ENCODE measurements around the gene ANKRD11.

The ANKRD11 gene

GRCh38 chr16:89406277-89406888 is 84.0 kb downstream of the ANKRD11 start:
- H3K4me2 ChIP-seq, result no peak overlapping the region

GRCh38 chr16:89404561-89404960 is 85.8 kb downstream of the ANKRD11 start:
- H4K20me1 ChIP-seq (ENCODE audit: insufficient read depth), result peaks cover 68% of the 10 kb centered on the region
- no peaks in the 10 kb centered on the region for H3K36me3 ChIP-seq (ENCODE audit: insufficient read depth)
- no peak overlapping the region for H2AFZ ChIP-seq (ENCODE audit: low read depth)
- no peaks in the 10 kb centered on the region for H3K27me3 ChIP-seq (ENCODE audit: insufficient read depth, low read depth)
- H3K79me2 ChIP-seq (ENCODE audit: insufficient read depth, low read depth), result peaks cover 92% of the 10 kb centered on the region
- TF ChIP-seq, protein P1, sequence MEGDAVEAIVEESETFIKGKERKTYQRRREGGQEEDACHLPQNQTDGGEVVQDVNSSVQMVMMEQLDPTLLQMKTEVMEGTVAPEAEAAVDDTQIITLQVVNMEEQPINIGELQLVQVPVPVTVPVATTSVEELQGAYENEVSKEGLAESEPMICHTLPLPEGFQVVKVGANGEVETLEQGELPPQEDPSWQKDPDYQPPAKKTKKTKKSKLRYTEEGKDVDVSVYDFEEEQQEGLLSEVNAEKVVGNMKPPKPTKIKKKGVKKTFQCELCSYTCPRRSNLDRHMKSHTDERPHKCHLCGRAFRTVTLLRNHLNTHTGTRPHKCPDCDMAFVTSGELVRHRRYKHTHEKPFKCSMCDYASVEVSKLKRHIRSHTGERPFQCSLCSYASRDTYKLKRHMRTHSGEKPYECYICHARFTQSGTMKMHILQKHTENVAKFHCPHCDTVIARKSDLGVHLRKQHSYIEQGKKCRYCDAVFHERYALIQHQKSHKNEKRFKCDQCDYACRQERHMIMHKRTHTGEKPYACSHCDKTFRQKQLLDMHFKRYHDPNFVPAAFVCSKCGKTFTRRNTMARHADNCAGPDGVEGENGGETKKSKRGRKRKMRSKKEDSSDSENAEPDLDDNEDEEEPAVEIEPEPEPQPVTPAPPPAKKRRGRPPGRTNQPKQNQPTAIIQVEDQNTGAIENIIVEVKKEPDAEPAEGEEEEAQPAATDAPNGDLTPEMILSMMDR (conservative IDR thresholded peaks at IDR 0.05; ENCODE audit: low read depth, low read length), result no peak
- no peak overlapping the region for H3K4me2 ChIP-seq
- H3K4me1 ChIP-seq (ENCODE audit: low read depth, poor library complexity, severe bottlenecking), result peaks cover 18% of the 10 kb centered on the region
- no peak overlapping the region for H3K9ac ChIP-seq
- H3K4me3 ChIP-seq (IDR thresholded peaks at IDR 0.05; ENCODE audit: insufficient read depth, low read depth, low read length), result no peak overlapping the region
- H3K27ac ChIP-seq, result no peak overlapping the region

More at GRCh38 chr16:89406277-89406888, 84.0 kb downstream of the ANKRD11 start:
- H3K79me2 ChIP-seq (ENCODE audit: insufficient read depth, low read depth), result peaks cover 99% of the 10 kb centered on the region
- H3K9ac ChIP-seq, result no peak overlapping the region
- peaks cover 79% of the 10 kb centered on the region for H4K20me1 ChIP-seq (ENCODE audit: insufficient read depth)
- no peak overlapping the region for H3K27ac ChIP-seq
- H3K36me3 ChIP-seq (ENCODE audit: insufficient read depth), result no peaks in the 10 kb centered on the region
- TF ChIP-seq, protein P1 (conservative IDR thresholded peaks at IDR 0.05; ENCODE audit: low read depth, low read length), result no peak
- H2AFZ ChIP-seq (ENCODE audit: low read depth), result no peak overlapping the region
- H3K27me3 ChIP-seq (ENCODE audit: insufficient read depth, low read depth), result no peaks in the 10 kb centered on the region
- no peak overlapping the region for H3K4me3 ChIP-seq (IDR thresholded peaks at IDR 0.05; ENCODE audit: insufficient read depth, low read depth, low read length)
- peaks cover 33% of the 10 kb centered on the region for H3K4me1 ChIP-seq (ENCODE audit: low read depth, poor library complexity, severe bottlenecking)

- H3K27me3 ChIP-seq (ENCODE audit: insufficient read depth, low read depth), result no peaks in the 10 kb centered on the region
- TF ChIP-seq, protein P1 (conservative IDR thresholded peaks at IDR 0.05; ENCODE audit: low read depth, low read length), result no peak
- no peak overlapping the region for H3K4me3 ChIP-seq (IDR thresholded peaks at IDR 0.05; ENCODE audit: insufficient read depth, low read depth, low read length)
- no peak overlapping the region for H3K9ac ChIP-seq
- H3K4me2 ChIP-seq, result no peak overlapping the region
- no peak overlapping the region for H3K27ac ChIP-seq
- no peak overlapping the region for H2AFZ ChIP-seq (ENCODE audit: low read depth)
- peaks cover 92% of the 10 kb centered on the region for H3K79me2 ChIP-seq (ENCODE audit: insufficient read depth, low read depth)
- peaks cover 10% of the 10 kb centered on the region for H3K4me1 ChIP-seq (ENCODE audit: low read depth, poor library complexity, severe bottlenecking)
- H4K20me1 ChIP-seq (ENCODE audit: insufficient read depth), result peaks cover 65% of the 10 kb centered on the region
- H3K36me3 ChIP-seq (ENCODE audit: insufficient read depth), result no peaks in the 10 kb centered on the region
Measured at GRCh38 chr16:89402962-89403361, 87.4 kb downstream of the ANKRD11 start.

DNA sequence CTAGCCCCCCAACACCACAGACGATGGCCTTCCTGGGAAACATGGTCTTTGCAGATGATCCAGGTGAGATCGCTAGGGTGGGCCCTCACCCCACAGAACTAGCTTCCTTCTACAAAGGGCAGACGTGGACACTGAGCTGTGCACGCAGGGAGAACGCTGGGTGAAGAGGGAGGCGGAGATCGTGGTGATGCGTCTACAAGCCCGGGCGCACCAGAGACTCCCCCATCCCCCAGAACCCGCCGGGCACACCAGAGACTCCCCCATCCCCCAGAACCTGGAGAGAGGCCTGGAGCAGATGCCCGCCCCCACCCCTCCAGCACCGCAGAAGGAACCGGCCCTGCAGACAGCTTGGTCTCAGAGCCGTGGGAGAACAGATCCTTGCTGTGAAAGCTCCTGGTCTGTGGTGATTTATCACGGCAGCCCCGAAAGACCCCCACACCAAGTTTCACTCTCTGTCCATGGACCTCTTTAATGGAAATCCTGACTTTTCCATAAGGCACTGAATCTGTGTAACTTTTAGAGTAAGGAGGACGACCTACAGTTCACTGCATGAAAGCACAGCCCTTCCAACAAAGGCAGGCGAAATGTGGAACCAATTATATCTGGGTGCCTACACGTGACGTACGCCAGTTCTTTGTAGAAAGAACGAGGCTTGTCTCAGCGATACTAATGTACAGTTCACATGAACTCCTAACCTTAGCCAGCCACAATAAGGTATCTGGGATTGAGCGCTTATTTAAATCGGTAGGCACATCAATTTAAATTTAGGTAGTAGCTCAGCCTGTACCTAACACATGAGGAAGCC is 88.5 kb downstream of the ANKRD11 start:
- Histone ChIP-seq H3K27ac (no peak overlapping the region), H3K27me3 (ENCODE audit: insufficient read depth, low read depth) (no peaks in the 10 kb centered on the region), H3K36me3 (ENCODE audit: insufficient read depth) (no peaks in the 10 kb centered on the region), H2AFZ (ENCODE audit: low read depth) (no peak overlapping the region), H3K4me3 (IDR thresholded peaks at IDR 0.05; ENCODE audit: insufficient read depth, low read depth, low read length) (no peak overlapping the region), H3K79me2 (ENCODE audit: insufficient read depth, low read depth) (peaks cover 92% of the 10 kb centered on the region), H3K4me2 (no peak overlapping the region), H3K4me1 (ENCODE audit: low read depth, poor library complexity, severe bottlenecking) (peaks cover 8% of the 10 kb centered on the region), H3K9ac (no peak overlapping the region), H4K20me1 (ENCODE audit: insufficient read depth) (peaks cover 64% of the 10 kb centered on the region)
- TF ChIP-seq, protein P1 (conservative IDR thresholded peaks at IDR 0.05; ENCODE audit: low read depth, low read length), result no peak

Data from KMS-11 (cell line).